GM21825 (cell line): ENCODE results near the gene DENND6B.
"Not testable (repeated sequence)": the region's sequence is repeated elsewhere in the genome, so short reads cannot be mapped to it uniquely, and the experiment has no call there.

ENCODE experiments used
- ATAC-seq: cut with Tn5 transposase; IDR thresholded peaks from one replicate; pipeline ENCODE4 v1.9.1; 2021; ENCODE audit warnings: mild to moderate bottlenecking, moderate library complexity; ENCODE audit not compliant: unreplicated experiment

The DENND6B gene, protein sequence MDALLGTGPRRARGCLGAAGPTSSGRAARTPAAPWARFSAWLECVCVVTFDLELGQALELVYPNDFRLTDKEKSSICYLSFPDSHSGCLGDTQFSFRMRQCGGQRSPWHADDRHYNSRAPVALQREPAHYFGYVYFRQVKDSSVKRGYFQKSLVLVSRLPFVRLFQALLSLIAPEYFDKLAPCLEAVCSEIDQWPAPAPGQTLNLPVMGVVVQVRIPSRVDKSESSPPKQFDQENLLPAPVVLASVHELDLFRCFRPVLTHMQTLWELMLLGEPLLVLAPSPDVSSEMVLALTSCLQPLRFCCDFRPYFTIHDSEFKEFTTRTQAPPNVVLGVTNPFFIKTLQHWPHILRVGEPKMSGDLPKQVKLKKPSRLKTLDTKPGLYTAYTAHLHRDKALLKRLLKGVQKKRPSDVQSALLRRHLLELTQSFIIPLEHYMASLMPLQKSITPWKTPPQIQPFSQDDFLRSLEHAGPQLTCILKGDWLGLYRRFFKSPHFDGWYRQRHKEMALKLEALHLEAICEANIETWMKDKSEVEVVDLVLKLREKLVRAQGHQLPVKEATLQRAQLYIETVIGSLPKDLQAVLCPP

GRCh38 chr22:50326956-50327710 is at the start of gene DENND6B:
Gene DENND6B (minus strand): TSS chr22:50327012. CDS start chr22:50326988, 24 bp downstream.
- peak; percentile 84 for ATAC-seq

- no peak for ATAC-seq
These were observed 49.4 kb upstream of the DENND6B start for GRCh38 chr22:50376085-50376651.

- ATAC-seq, result no peak
These were observed 44.4 kb upstream of the DENND6B start for GRCh38 chr22:50371101-50371648.

- ATAC-seq, result no peak
These were observed 41.1 kb upstream of the DENND6B start for GRCh38 chr22:50367778-50368500.

- ATAC-seq, result not testable (repeated sequence)
These were observed 37.0 kb upstream of the DENND6B start for GRCh38 chr22:50363803-50364194.

DNA sequence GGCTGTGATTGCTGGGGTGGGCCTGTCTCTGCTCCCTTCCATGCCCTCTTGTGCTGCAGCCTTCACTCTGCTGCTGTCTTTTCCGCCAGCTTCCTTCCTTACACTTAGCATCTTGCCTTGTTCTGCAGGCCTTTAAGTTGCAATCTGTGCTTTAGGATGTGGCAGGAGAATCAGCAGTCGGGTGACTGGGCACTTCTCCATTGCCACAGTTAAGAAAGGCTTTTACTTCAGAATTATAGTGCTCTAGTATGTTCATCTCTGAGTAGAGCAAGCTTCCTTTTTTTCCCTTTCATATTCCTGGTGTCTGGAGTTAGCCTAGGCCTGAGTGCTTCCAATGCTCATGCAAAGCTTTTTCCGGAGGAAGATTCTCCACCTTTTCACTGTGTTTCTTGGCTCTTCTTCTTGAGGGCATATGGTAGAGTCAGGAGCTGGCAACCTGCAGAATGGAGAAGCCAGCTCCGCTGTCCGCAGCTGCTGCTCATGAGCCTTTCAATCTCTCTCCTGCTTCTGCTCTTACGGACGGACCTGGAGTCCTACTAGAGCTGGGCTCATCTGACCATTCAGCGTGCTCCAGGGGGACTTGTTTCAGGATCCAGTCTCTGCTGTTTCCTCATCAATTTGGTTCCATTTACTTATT is 36.5 kb upstream of the DENND6B start:
- no peak for ATAC-seq

- ATAC-seq, result no peak
These were observed 34.9 kb upstream of the DENND6B start for GRCh38 chr22:50361688-50362087.

DNA sequence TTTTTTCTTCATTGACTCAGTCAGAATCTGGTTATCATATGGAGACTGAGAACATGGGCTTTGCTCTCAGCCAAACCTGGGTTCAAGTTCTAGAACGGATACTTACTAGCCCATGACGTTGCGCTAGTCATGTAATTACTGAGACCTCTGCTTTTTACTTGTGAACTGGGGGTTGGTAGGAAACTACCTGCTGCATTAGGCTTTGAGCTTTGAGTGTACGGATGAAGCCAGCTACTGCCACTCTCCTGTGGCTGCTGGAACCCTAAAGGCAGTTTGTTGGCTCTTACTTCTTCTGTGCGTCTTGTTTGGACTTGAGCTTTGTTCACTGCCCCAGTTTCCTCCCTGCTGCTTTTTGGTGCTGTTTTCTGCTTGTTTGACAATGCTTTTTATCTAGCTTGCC is 34.4 kb upstream of the DENND6B start:
- ATAC-seq, result no peak

GRCh38 chr22:50360578-50360977 is 33.8 kb upstream of the DENND6B start:
- ATAC-seq, result no peak

- ATAC-seq, result no peak
These were observed 30.9 kb upstream of the DENND6B start for GRCh38 chr22:50357756-50358155.

- ATAC-seq, result no peak
These were observed 30.4 kb upstream of the DENND6B start for GRCh38 chr22:50357222-50357621.

DNA sequence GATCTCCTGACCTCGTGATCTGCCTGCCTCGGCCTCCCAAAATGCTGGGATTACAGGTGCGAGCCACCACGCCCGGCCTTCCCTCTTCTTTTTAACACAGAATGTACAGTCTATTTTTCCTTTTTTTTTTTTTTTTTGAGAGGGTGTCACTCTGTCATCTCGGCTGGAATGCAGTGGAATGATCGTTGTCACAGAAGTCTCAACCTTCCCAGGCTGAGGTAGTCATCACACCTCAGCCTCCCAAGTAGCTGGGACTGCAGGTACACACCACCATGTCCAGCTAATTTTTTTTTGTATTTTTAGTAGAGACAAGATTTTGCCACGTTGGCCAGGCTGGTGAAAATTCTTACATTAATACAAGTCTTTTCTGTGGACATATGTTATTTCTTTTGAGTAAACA is 29.4 kb upstream of the DENND6B start:
- no peak for ATAC-seq

DNA sequence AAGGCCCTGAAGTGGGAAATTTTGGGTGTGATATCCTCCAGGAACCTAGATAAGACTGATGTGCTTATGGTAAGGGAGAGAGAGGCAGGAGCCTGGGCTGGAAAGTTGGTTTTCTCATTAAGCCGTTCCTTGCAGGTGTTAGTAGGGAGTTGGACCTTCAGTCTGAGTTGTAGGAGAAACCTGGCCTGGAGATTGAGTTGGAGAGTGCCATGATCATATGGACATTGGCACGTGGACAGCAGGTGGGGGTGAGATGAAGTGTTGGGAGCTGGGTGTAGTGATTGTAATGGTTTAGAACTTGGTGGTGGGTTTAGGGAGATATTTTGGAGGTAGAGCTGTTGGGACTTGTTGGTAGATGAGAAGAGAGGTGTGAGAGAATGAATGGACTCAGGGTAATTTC is 21.2 kb upstream of the DENND6B start:
- ATAC-seq, result no peak

DNA sequence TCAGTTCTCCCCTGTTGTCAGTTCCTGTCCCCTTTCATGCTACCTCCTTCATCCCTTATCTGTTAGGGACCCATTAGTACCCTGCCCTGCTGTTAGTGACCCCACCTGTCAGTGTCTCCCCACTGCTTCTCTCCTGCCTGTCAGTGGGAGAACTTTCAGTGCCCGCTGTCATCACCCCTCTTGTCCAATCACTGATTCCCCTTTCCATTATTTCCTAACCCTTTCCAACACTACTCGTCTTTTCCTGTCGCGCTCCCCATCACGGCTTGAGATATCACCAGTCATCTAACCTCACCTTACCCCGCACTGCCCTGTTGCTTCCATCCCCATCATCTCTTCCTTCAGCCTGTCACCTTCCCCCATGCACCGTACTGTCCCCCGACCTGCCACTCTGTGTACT is 20.3 kb upstream of the DENND6B start:
- ATAC-seq, result no peak

DNA sequence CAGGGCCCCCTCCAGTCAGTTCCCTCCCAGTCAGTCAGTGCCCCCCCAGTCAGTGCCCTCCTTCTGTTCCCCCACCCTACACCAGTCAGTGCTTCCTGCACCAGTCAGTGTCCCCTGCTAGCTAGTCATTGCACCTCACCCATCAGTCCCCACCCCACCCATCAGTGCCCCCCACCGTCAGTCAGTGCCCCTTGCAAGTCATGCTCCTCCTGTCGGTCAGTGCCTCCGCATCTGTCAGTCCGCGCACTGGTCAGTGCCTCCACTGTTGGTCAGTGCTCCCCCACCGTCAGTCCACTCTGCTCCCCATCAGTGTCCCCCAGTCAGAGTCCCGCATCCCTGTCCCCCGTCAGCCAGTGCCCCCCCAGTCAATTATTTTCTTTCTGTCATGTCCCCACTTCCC is 19.7 kb upstream of the DENND6B start:
- no peak for ATAC-seq

DNA sequence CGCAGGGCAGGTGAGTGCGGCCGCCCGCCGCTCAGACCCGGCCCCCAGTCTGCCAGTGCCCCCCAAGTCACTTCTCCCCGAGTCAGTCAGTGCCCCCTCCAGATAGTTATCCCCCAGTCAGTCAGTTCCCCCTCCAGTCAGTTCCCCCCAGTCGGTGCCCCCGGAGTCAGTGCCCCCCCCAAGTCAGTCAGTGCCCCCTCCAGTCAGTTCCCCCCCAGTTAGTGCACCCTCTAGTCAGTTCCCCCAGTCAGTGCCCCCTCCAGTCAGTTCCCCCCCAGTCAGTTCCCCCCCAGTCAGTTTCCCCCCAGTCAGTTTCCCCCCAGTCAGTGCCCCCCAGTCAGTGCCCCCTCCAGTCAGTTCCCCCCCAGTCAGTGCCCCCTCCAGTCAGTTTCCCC is 16.7 kb upstream of the DENND6B start:
- ATAC-seq, result no peak

DNA sequence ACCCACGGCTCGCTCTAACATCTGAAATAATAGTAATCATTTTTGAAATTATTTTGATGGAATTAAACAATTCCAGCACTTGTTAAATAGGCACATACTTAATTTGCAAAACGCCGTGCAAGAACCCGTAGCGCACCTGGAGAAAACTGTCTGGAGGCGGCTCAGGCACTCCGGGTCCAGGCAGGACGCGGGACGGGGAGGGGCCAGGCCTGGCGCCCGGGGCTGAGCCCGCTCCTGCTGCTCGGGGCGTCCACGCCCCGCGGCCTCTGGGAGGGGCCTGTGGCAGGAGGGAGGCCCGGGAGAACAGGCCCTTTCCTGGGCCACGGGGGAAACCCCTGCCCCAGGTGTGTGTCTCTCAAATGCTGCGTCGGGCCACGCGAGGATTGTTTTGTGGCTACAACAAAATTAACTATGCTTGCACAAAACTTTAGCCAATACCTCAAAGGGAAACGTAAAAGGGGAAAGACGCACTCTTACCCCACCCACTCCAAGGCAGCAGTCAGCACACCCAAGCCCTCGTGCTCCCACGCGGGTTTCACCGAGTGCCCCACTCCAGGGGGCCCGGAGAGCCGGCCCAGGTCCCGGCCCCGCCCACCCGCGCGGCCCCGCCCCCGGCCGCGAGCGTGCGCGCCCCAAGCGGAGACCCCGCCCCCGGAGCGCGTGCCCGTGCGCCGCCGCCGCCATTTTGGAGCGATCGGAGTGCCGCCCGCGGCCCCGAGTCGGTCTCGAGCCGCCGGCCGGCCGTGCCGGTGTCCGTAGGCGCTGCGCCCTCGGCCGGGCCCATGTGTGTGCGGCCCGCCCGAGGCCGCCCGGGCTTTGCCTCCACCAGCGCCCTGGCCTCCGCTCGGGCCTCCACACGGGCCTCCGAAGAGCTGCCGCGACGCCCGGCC is 16.1 kb upstream of the DENND6B start, which contains the start of gene PPP6R2:
TSS of gene PPP6R2 (plus strand) at position 677 of the 890 bp plus-strand sequence. CDS start 50,582 bp downstream, outside the sequence.
- peak; percentile 57 for ATAC-seq

- ATAC-seq, result peak; percentile 54
These were observed 15.3 kb upstream of the DENND6B start for GRCh38 chr22:50341977-50342650.
